ENCODE results near the gene ACBD6. TPM values are rescaled to one million over a fixed set of nuclear protein-coding genes. Genes with fewer than 3 reads are reported as not detected.

Gene ACBD6
- total and polyA plus RNA-seq, 10 of the 15 experiments (the other 5 are each of a cell fraction or from before 2014, with no cell fraction given): 15.0 to 67.3 (median 55.0) TPM

- no peak for TF ChIP-seq TBL1XR1 (IDR thresholded peaks at IDR 0.05; ENCODE audit: low read depth, low read length)
Observed at GRCh38 chr1:180470031-180470430, 32.3 kb downstream of the ACBD6 start (continued).

DNA sequence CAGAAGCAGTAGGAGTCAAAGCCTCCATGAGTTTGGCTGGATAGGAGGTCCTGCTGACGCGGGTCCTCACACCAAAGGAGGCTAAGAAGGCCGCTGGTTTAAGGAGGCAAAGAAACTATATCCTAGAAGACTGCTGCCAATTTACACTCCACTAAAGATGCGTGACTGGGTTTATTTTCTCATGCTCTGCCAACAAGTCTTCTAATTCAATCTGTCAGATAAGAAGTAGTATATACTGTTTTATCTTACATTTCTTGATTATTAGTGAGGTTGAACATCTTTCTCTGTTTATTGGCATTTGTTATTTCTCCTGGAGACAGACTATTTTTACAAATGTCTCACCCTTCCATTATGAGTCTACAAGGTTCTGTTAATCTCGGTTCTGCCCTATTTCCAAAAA lies 34.1 kb downstream of the ACBD6 start:
- Histone ChIP-seq H3K4me1 (ENCODE audit: control insufficient read depth, insufficient read depth, low read length) (no peaks in the 10 kb centered on the region), H3K27ac (ENCODE audit: control insufficient read depth, insufficient read depth) (no peak overlapping the region), H3K9ac (ENCODE audit: control insufficient read depth, insufficient read depth, low read length) (no peak overlapping the region), H2AFZ (ENCODE audit: control insufficient read depth, low read depth, low read length) (no peak overlapping the region), H3K79me2 (ENCODE audit: control insufficient read depth, insufficient read depth, low read length) (no peaks in the 10 kb centered on the region), H3K36me3 (ENCODE audit: control insufficient read depth in 2 of 2, insufficient read depth in 2 of 2, low read length in 1 of 2) (no peaks in the 10 kb centered on the region; a peak in 1 of 4 replicates), H3K4me3 (no peak overlapping the region), H3K9me3 (replicated peaks; ENCODE audit: control insufficient read depth, insufficient read depth, low read length) (no peaks in the 10 kb centered on the region; the same call in 1 of the 3 replicates), H4K20me1 (ENCODE audit: control insufficient read depth, insufficient read depth) (no peaks in the 10 kb centered on the region), H3K4me2 (ENCODE audit: control insufficient read depth, insufficient read depth) (no peak overlapping the region), H3K27me3 (replicated peaks in 1 of 2; ENCODE audit: control insufficient read depth in 2 of 2, insufficient read depth in 2 of 2, low read length in 1 of 2) (no peaks in the 10 kb centered on the region)
- ChIA-PET CTCF (interaction anchor here (1.1 to 4.7 kb wide), 4 partner anchors 14 to 216 kb away, joined by 3 to 17 read pairs (median 3); no protein-coding TSS in a partner anchor), POLR2A (no interaction called here), RAD21 (ENCODE audit: unreplicated experiment) (no interaction called here), SMC1A (ENCODE audit: uncharacterized antibody, unreplicated experiment) (interaction anchor here (0.7 to 1.9 kb wide), 4 partner anchors 9 to 216 kb away, joined by 3 to 7 read pairs (median 4); no protein-coding TSS in a partner anchor)
- in situ Hi-C loops (cut with MboI) (no loop called here), intact Hi-C loops (cut with micrococcal nuclease; ENCODE audit: unreplicated experiment) (no loop called here)
- FAIRE-seq (no peak), ATAC-seq (no peak), DNase-seq (ENCODE audit: low read depth, low spot score) (no peak)
- 98% methylated on average over 5 of the region's 5 CpGs for WGBS (ENCODE audit: insufficient coverage, insufficient replicate concordance, low lambda C conversion rate, missing lambda C conversion rate)
- TF ChIP-seq MEF2B (IDR thresholded peaks at IDR 0.05; ENCODE audit: partially characterized antibody, poor library complexity, severe bottlenecking) (no peak), HCFC1 (IDR thresholded peaks at IDR 0.05; ENCODE audit: low read length) (no peak), RELB (IDR thresholded peaks at IDR 0.05; ENCODE audit: low read depth) (no peak), MAX (IDR thresholded peaks at IDR 0.05; ENCODE audit: low read depth, low read length) (no peak), TCF12 (IDR thresholded peaks at IDR 0.05; ENCODE audit: low read depth, low read length) (no peak)
- no TSS peak for BruUV-seq (replicated peaks)

All from GM12878 (cell line).